HUDEP-2 (cell line): ENCODE data around the gene DEF6.

Source experiments
- DNase-seq, 76 experiments: peaks; one replicate each; lab custom pipeline; 2025; ENCODE audit not compliant: unreplicated experiment in 76 of 76; lab: John Stamatoyannopoulos, UW

DEF6 gene

DNA sequence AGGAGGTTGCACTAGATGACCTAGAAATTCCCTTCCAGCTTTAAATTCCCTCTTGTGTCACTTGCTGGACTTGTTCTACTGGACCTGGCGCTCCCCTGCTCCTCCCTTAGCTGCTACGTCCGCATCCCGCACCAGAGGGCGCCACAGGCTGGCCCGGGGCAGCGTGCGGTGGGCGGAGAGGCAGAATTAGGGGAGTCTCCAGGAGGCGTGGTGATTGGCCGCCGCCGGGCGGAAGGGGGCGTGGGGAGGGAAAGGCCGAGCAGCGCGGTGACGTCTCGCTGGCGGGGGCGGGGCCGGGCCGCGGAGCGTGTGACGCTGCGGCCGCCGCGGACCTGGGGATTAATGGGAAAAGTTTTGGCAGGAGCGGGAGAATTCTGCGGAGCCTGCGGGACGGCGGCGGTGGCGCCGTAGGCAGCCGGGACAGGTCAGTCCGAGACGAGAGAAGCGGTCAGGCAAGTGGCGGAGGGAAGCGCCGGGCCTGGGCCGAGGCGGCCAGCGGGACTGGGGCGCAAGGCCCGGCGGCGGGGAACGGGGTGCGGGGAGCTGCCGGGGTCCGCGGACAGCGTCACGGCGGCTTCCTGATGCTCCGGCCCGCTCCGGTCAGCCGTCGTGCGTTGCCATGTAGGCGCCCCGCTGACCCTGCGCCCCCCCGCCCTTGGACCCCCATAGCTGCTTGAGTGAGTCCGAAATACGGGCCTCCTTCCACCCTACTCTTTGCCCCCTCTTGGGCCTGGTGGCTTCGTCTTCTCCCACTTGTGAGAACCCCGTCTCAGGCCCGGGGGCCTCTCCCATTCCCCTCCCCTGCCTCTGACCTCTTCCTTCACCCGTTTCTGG lies 44.9 kb downstream of the DEF6 start, which contains the start of gene PPARD:
Gene PPARD, plus strand, starts transcription at position 301 of the 834 bp plus-strand sequence. CDS start 68,530 bp downstream, outside the sequence.
- DNase-seq = peak in 75 of 76 experiments; percentile 62 to 100 (median 97)

- DNase-seq = peak in 62 of 76 experiments; percentile 9 to 79 (median 46)
Observed at GRCh38 chr6:35343092-35343834, 45.6 kb downstream of the DEF6 start.

DNA sequence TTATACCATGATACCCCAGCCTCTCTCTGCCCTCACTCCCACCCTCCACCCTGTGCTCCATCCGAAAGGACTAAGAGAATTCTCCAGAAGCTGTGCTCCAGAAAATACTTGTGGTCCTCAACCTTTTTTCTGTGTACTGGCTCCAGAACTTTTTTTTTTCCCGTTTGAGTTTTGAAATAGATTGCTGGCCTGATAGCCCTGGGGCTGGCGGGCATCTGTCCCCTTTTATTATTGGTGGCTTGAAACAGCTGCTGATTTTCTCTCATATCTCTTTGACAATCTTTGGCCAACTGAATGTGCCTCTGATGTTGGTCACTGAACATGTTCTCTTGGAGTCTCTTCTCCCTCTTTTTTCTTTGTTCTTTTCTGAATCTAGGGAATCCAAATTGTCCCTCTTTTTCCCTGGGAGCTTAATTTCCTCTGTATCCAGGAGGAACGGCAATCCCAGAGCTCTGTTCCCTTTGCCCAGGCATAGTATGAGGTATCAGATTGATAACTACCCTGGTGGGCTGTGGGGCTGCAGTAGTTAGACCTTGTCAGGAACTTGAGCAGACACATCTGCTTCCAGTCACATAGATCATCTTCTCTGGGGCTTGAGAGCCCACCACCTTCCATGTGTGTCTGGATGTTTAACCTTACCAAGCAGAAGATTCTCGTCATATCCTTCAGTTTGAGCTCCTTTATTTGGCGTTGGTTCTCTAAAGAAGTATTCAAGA lies 46.4 kb downstream of the DEF6 start:
- no peak for DNase-seq

- no peak for DNase-seq
Observed at GRCh38 chr6:35351422-35351821, 53.8 kb downstream of the DEF6 start.

GRCh38 chr6:35352735-35353134 lies 55.1 kb downstream of the DEF6 start:
- DNase-seq = no peak

GRCh38 chr6:35354361-35355135 lies 56.9 kb downstream of the DEF6 start:
- DNase-seq = no peak

- DNase-seq = no peak
Observed at GRCh38 chr6:35356391-35356790, 58.8 kb downstream of the DEF6 start.

DNA sequence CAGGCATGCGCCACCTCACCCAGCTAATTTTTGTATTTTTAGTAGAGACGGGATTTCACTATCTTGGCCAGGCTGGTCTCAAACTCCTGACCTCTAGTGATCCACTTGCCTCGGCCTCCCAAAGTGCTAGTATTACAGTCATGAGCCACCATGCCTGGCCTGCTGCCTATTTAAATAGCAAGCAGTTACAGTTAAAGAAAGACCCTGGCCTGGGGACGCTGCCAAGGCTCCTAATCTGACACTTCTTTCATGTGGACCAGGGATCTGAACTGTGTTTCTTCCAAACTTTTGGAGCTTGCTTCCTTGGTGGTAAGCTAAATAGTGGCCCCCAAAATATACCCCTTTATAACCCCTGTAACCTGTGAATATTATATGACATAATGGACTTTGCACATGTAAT lies 60.1 kb downstream of the DEF6 start:
- no peak for DNase-seq

DNA sequence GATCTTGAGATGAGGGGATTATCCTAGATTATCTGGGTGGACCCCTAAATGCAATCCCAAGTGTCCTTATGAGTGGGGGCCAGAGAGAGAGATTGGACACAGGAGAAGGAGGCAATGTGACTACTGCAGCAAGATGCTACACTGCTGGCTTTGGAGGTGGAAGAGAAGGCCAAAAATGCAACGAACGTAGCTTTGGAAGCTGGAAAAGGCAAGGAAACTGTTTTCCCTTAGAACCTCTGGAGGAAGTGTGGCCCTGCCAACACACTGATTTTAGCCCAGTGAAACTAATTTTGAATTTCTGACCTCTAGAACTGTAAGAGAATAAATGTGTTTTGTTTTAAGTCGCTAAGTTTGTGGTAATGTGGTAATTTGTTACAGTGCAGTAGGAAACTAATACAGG lies 60.5 kb downstream of the DEF6 start:
- DNase-seq = no peak

- no peak for DNase-seq
Observed at GRCh38 chr6:35359346-35359743, 61.7 kb downstream of the DEF6 start.

DNA sequence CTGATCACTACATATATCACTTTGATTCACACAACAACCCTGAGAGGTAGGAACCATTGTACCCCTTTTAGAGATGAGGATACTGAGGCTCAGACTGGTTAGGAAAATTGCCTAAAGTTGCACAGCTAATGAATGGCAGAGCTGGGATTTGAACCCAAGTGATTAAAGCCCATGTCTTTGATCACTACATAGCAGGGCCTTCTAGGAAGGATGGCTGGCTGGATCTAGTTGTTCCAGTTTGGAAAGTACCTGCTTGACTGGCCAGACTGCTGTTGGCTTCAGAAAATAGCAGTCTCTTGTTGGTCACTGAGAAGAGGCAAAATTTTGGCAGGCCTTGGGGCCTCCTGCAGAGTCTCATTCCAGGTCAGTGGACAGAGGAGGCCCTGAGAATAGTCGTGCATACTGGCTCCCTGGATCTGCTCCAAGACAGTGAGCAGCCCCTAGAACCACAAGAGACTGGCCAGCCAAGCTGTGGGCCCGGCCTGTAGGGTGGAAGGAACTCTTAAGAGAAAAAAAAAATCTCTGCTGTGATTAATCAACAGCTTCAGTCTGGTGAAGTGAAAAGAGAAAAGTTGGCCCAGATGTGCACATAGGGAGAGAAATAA lies 62.2 kb downstream of the DEF6 start:
- no peak for DNase-seq

DNA sequence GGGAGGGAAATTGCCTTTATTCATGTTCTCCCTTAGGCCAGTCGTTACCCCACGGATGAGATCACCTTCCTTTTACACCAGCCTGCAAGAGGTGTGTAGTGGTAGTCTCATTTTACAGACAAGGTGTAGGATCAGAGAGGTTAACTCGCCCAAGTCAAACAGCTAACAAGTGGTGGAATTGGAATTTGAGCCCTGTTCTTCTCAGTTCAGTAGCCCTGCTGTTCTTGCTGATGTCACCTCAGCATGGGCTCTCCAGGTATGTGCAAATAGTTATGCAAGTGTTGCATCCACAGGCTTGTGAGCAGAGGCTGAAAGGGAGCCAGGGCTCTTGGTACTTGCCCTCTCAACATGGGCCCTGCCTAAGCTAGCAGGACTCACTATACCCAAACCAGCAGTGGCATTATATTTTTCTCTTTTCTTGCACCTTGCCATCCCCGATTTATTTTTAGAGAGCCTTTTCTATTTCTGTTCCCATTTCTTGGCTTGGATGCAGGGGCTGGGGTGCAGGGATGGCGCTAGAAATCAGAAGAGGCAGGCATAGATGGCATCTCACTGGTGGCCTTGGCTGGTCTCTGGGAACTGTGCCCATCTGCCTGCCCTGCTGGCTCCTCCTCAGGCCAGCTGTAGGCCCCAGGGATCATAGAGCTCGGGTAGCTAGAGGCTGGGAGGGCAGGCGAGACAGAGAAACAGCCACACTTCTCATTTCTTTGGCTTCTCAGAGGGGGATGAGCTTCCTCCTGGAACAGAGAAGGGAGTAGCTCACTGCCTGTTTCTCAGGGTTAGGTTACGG lies 62.9 kb downstream of the DEF6 start:
- DNase-seq = no peak

DNA sequence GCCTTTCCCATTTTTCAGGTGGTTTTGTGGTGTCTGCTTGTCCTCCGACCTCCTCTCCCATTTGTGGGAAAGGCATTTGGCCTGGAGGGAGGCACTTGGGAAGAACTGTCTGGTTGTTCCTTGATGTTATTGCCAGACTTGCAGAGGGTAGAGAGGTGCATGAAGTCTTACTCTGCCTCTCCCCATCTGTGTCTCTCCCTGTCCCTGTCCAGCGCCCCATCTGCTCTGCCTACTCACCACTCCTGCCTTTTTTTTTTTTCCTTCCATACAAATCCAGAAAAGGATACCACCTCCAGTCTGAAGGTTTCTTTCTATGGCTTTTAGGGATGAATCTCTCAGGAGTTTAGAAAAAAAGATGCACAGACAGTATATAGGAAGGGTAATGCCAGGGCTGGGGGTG lies 64.6 kb downstream of the DEF6 start:
- DNase-seq = no peak

DNA sequence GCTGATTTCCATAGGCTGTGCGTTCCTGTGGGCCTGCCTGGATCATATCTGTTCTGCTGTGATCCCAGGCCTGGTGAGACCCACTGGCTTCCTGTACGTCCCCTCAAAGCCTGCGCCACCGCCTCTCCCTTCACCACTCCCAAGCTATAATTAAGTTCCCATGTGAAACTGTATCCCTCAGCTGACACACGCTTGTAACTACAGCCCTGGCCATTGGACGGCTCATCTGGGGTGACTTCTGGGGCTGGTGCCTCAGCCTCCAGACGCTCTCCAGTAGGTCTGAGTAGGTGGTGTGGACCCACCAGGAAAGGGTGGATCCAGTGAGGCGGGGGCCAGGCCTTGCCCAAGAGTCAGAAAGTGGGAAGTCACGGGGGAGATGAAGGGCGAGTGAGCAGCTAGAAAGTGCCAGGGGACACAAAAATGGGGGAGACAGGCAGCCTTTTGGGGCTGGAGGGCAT lies 65.7 kb downstream of the DEF6 start:
- no peak for DNase-seq

- no peak for DNase-seq
Observed at GRCh38 chr6:35365594-35366203, 68.1 kb downstream of the DEF6 start.

DNA sequence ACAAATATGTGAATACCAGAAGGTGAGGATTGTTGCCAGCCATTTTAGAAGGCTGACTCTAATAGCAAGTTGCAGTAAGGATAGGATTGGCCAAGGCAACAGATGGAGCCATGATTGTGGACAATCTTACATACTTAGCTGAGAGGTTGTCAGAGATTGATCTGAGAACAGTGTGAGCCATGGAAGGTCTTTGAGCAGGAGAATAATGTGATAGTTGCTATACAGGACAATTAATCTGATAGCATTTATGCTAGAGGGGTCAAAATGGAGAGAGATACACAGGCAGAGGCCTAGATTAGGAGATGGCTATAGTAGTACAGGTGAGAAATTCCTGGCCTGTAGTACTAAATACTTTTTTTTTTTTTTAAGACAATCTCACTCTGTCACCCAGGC lies 68.6 kb downstream of the DEF6 start:
- DNase-seq = no peak

DNA sequence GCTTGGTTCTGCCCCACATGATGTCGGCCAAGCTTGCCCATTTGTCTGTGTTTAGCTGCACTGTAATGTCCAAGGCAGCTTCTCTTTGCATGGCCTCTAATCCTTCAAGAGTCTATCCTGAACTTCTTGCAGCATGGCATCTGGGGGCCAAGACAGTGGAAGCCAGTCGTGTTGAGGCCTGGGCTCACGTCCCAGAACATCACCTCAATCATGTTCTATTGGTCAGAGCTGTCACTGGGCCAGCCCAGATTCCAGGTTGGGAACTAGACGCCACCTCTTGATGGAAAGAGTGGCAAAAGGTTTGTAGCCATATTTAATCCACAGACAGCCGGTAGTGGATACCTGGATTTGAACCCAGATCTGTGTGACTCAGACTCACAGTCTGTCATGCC lies 70.0 kb downstream of the DEF6 start:
- no peak for DNase-seq

DNA sequence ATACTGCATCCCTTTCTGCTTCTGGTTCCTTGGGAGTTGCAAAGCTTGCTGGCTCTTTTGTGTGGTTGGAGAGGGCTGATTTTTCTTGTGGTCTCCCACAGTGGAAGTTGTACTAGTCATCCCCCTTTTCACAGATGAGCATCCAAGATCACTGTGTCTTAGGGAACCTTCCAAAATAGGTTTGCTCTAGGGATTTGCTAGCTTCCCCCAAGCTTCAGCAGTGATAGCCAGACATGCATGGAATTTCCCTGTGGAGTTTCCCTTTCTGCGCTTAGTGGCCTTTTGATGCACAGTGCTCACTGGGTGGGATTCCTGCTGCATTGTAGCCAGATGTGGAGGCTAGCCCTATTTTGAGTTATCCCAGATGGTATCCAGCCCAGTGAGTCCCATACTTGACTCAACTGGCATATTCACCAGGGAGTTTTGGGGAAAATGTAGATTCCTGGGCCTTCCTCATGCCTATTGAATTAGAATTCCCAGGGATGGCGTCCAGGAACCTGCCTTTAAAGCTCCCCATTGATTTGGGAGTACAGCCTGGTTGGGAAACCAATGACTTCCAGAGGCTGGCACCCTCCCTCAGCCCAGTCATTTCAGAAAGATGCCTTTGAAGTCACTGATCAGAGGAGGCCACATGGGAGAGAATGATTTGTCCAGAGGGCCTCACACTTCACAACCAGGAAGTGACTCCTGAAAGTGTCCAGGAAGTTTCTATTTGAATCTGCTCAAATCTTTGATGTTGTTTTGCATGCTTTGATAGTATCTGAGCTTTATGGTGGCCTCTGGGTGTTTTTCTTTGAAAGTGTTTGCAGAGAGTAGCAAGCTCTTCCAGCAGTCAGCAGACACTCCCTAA lies 70.6 kb downstream of the DEF6 start:
- DNase-seq = no peak
